Nephron progenitor cell (in vitro differentiated cells): Measurements from ENCODE around the gene NGF.
"Not testable (repeated sequence)": the region's sequence is repeated elsewhere in the genome, so short reads cannot be mapped to it uniquely, and the experiment has no call there.

Experiments
- DNase-seq: peaks from one replicate; pipeline ENCODE4 v3.0.0; 2021
- H3K27ac Mint-ChIP-seq: 2 replicates; pipeline ENCODE4 v1.8.0; 2021; ENCODE audit warnings: mild to moderate bottlenecking, moderate library complexity, mixed read lengths
- H3K27me3 Mint-ChIP-seq: 2 replicates; pipeline ENCODE4 v1.8.0; 2021; ENCODE audit warnings: mild to moderate bottlenecking, low read depth, mixed read lengths; ENCODE audit not compliant: poor library complexity
- H3K36me3 Mint-ChIP-seq: 2 replicates; pipeline ENCODE4 v1.8.0; 2021; ENCODE audit warnings: low read depth, mixed read lengths
- H3K4me1 Mint-ChIP-seq: 2 replicates; pipeline ENCODE4 v1.8.0; 2021; ENCODE audit warnings: mixed read lengths
- H3K4me3 Mint-ChIP-seq: 2 replicates; pipeline ENCODE4 v1.8.0; 2021; ENCODE audit warnings: mild to moderate bottlenecking, moderate library complexity, mixed read lengths
- H3K9me3 Mint-ChIP-seq: 2 replicates; pipeline ENCODE4 v1.8.0; 2021; ENCODE audit warnings: mild to moderate bottlenecking, moderate library complexity, mixed read lengths
- CTCF ChIP-seq: fragments of 200-600 bp; sonication (generic); IDR thresholded peaks from 2 replicates; pipeline ENCODE4 v1.5.0; 2021; ENCODE audit warnings: antibody characterized with exemption

The NGF gene

GRCh38 chr1:115310581-115311473, 27.2 kb downstream of the NGF start:
- no peaks in the 10 kb centered on the region for H3K36me3 Mint-ChIP-seq

GRCh38 chr1:115309504-115309903, 28.5 kb downstream of the NGF start:
- H3K27me3 Mint-ChIP-seq, DNase-seq, H3K27ac Mint-ChIP-seq, H3K9me3 Mint-ChIP-seq, H3K4me3 Mint-ChIP-seq, H3K36me3 Mint-ChIP-seq: not testable (repeated sequence)
- H3K4me1 Mint-ChIP-seq, result peaks cover 12% of the 10 kb centered on the region

More at GRCh38 chr1:115310581-115311473, 27.2 kb downstream of the NGF start:
- Mint-ChIP-seq H3K4me1 (peaks cover 11% of the 10 kb centered on the region), H3K9me3 (no peaks in the 10 kb centered on the region), H3K27me3 (peaks cover 2% of the 10 kb centered on the region), H3K27ac (no peak overlapping the region), H3K4me3 (no peak overlapping the region)
- TF ChIP-seq CTCF, result no peak
- no peak for DNase-seq

- H3K27me3 Mint-ChIP-seq, result peaks cover 2% of the 10 kb centered on the region
- H3K36me3 Mint-ChIP-seq, result no peaks in the 10 kb centered on the region
- DNase-seq, result no peak
- no peak for TF ChIP-seq CTCF
- peaks cover 12% of the 10 kb centered on the region for H3K4me1 Mint-ChIP-seq
- H3K9me3 Mint-ChIP-seq, result no peaks in the 10 kb centered on the region
- H3K4me3 Mint-ChIP-seq, result no peak overlapping the region
- no peak overlapping the region for H3K27ac Mint-ChIP-seq
Observed at GRCh38 chr1:115308969-115309368, 29.1 kb downstream of the NGF start.

GRCh38 chr1:115307661-115308060, 30.4 kb downstream of the NGF start:
- Mint-ChIP-seq H3K27ac (no peak overlapping the region), H3K36me3 (no peaks in the 10 kb centered on the region), H3K27me3 (peaks cover 2% of the 10 kb centered on the region), H3K4me3 (no peak overlapping the region), H3K9me3 (no peaks in the 10 kb centered on the region), H3K4me1 (peaks cover 14% of the 10 kb centered on the region)
- no peak for TF ChIP-seq CTCF
- DNase-seq, result no peak

GRCh38 chr1:115306146-115306545, 31.9 kb downstream of the NGF start:
- no peak for TF ChIP-seq CTCF
- H3K36me3 Mint-ChIP-seq, result no peaks in the 10 kb centered on the region
- no peak overlapping the region for H3K27ac Mint-ChIP-seq
- H3K4me3 Mint-ChIP-seq, result no peak overlapping the region
- peaks cover 22% of the 10 kb centered on the region for H3K4me1 Mint-ChIP-seq
- DNase-seq, result no peak
- no peaks in the 10 kb centered on the region for H3K9me3 Mint-ChIP-seq
- H3K27me3 Mint-ChIP-seq, result no peaks in the 10 kb centered on the region

GRCh38 chr1:115303364-115303763, 34.7 kb downstream of the NGF start:
- no peaks in the 10 kb centered on the region for H3K27me3 Mint-ChIP-seq
- no peaks in the 10 kb centered on the region for H3K36me3 Mint-ChIP-seq
- no peak for DNase-seq
- TF ChIP-seq CTCF, result no peak
- peaks cover 47% of the 10 kb centered on the region for H3K4me1 Mint-ChIP-seq
- H3K9me3 Mint-ChIP-seq, result no peaks in the 10 kb centered on the region
- H3K4me3 Mint-ChIP-seq, result no peak overlapping the region
- no peak overlapping the region for H3K27ac Mint-ChIP-seq
